K562 (cell line): ENCODE measurements around the gene CAPS. TPM values are rescaled to one million over a fixed set of nuclear protein-coding genes. Genes with fewer than 3 reads are reported as not detected.

Experiments
- ELF2 ChIP-seq: fragments of 250-450 bp; sonication (Bioruptor Pico); IDR thresholded peaks from 2 replicates; pipeline ENCODE4 v1.5.0; 2021; ENCODE audit warnings: mild to moderate bottlenecking
- NCOA6 ChIP-seq: fragments of 450-650 bp; IDR thresholded peaks from 2 replicates; pipeline ENCODE4 v1.6.1; 2017; ENCODE audit warnings: mild to moderate bottlenecking
- PHF21A ChIP-seq: fragments of 450-650 bp; IDR thresholded peaks from 2 replicates; pipeline ENCODE4 v1.6.1; 2017; ENCODE audit warnings: low read depth, borderline replicate concordance
- SP2 ChIP-seq: IDR thresholded peaks from 2 replicates; pipeline ENCODE4 v1.6.1; 2011; ENCODE audit warnings: mild to moderate bottlenecking, low read depth, low read length, moderate library complexity; ENCODE audit not compliant: poor library complexity, severe bottlenecking; ENCODE audit errors: extremely low read depth
- SPI1 ChIP-seq: IDR thresholded peaks from 2 replicates; pipeline ENCODE4 v1.6.1; 2011; ENCODE audit warnings: low read depth, low read length, control low read depth, borderline replicate concordance
- U2AF2 ChIP-seq: fragments of 200-400 bp; formaldehyde crosslinking; optimal IDR thresholded peaks from 2 replicates; pipeline ENCODE3; 2017; ENCODE audit warnings: low read depth, mild to moderate bottlenecking, low read length
- ZNF121 ChIP-seq: sonication (generic); formaldehyde crosslinking; conservative IDR thresholded peaks from 2 replicates; pipeline ENCODE4 v1.8.0; 2022; ENCODE audit warnings: missing genetic modification reagents
- ZNF184 ChIP-seq: sonication (generic); formaldehyde crosslinking; IDR thresholded peaks from 2 replicates; pipeline ENCODE4 v1.5.0; 2020; ENCODE audit warnings: missing genetic modification reagents
- polyA plus RNA-seq, 8 experiments: library from polyadenylated mRNA; depleted of rRNA in 4 of 8; stranded (reverse) in 5 of 8; unstranded in 3 of 8; fragments of >200 nt; fragmentation: Nextera tagmentation in 2 of 8; fragmentation: Illumina TruSeq in 1 of 8; extraction: Ambion mirVana in 2 of 8; extraction: Trizol in 1 of 8; gene quantifications; 2 replicates each; pipeline versions ENCODE4 v1.2.1 to v1.2.3, GENCODE V29; 2011 to 2014; ENCODE audit warnings: inconsistent platforms in 1 of 8, missing spikeins in 1 of 8
- total RNA-seq, 7 experiments: library from RNA; depleted of rRNA in 6 of 7; stranded (reverse); fragments of >200 nt in 6 of 7; fragmentation: Illumina TruSeq in 2 of 7; extraction: Trizol in 2 of 7; gene quantifications; 2 replicates each; pipeline versions ENCODE4 v1.2.1 to v1.2.3, GENCODE V29; 2011 to 2021; ENCODE audit warnings: low replicate concordance in 1 of 7
- TF ChIP-seq, protein P1 (sequence below): fragments of 250-450 bp; sonication (Bioruptor Pico); IDR thresholded peaks from 2 replicates; pipeline ENCODE4 v1.9.0; 2021; ENCODE audit warnings: mild to moderate bottlenecking, inconsistent platforms
- TF ChIP-seq, protein P2 (sequence below): sonication (generic); formaldehyde crosslinking; IDR thresholded peaks from 2 replicates; pipeline ENCODE4 v1.8.1; 2022; ENCODE audit warnings: missing genetic modification reagents
- TF ChIP-seq, protein P3 (sequence below), 2 experiments: fragments of 450-650 bp in 1 of 2; sonication (generic) in 1 of 2; formaldehyde crosslinking; conservative IDR thresholded peaks; 2 replicates each; pipeline versions ENCODE4 v1.4.0 to v1.8.1; 2020 to 2022; ENCODE audit warnings: mild to moderate bottlenecking in 1 of 2, missing genetic modification reagents in 1 of 2

The CAPS gene
- total and polyA plus RNA-seq, 9 of the 15 experiments (the other 6 are each of a cell fraction or from before 2014, with no cell fraction given): 0.15 to 4.0 (median 0.91) TPM

DNA sequence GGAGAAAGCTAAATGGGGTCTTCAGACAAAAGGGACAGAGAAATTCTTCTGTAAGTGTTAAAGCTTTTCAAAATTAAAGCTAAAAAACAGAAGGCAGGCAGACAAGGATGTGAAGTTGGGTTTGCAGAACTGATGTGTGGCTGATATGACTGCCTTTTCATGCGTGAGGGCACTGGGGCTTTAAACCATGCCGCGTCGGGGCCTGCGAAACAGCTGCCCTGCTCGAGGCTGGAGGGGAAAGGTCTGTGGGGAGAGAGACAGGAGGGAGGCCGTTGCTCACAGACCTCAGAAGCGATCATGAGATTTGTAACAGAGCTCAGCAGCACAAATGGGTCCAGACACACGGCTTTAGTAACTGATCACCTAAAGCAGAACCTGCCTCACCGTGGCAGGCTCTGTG, 23.5 kb downstream of the CAPS start (continued):
- TF ChIP-seq ZNF121 (no peak), SP2 (no peak), U2AF2 (no peak), NCOA6 (no peak), SPI1 (no peak), PHF21A (no peak), ELF2 (no peak), ZNF184 (CRISPR knock-in tag) (no peak)
- TF ChIP-seq, protein P1, sequence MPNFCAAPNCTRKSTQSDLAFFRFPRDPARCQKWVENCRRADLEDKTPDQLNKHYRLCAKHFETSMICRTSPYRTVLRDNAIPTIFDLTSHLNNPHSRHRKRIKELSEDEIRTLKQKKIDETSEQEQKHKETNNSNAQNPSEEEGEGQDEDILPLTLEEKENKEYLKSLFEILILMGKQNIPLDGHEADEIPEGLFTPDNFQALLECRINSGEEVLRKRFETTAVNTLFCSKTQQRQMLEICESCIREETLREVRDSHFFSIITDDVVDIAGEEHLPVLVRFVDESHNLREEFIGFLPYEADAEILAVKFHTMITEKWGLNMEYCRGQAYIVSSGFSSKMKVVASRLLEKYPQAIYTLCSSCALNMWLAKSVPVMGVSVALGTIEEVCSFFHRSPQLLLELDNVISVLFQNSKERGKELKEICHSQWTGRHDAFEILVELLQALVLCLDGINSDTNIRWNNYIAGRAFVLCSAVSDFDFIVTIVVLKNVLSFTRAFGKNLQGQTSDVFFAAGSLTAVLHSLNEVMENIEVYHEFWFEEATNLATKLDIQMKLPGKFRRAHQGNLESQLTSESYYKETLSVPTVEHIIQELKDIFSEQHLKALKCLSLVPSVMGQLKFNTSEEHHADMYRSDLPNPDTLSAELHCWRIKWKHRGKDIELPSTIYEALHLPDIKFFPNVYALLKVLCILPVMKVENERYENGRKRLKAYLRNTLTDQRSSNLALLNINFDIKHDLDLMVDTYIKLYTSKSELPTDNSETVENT (CRISPR knock-in tag): no peak
- TF ChIP-seq, protein P2, sequence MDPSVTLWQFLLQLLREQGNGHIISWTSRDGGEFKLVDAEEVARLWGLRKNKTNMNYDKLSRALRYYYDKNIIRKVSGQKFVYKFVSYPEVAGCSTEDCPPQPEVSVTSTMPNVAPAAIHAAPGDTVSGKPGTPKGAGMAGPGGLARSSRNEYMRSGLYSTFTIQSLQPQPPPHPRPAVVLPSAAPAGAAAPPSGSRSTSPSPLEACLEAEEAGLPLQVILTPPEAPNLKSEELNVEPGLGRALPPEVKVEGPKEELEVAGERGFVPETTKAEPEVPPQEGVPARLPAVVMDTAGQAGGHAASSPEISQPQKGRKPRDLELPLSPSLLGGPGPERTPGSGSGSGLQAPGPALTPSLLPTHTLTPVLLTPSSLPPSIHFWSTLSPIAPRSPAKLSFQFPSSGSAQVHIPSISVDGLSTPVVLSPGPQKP (CRISPR knock-in tag): no peak
- TF ChIP-seq, protein P3, sequence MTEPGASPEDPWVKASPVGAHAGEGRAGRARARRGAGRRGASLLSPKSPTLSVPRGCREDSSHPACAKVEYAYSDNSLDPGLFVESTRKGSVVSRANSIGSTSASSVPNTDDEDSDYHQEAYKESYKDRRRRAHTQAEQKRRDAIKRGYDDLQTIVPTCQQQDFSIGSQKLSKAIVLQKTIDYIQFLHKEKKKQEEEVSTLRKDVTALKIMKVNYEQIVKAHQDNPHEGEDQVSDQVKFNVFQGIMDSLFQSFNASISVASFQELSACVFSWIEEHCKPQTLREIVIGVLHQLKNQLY (CRISPR knock-in tag; conservative IDR thresholded peaks at IDR 0.05): no peak
